IMR-90 (cell line): ENCODE results near the gene AHNAK.

ENCODE experiments used
- BHLHE40 ChIP-seq: fragments of 150-350 bp; IDR thresholded peaks from 2 replicates; pipeline ENCODE4 v1.6.1; 2016; ENCODE audit warnings: mild to moderate bottlenecking, low read depth, low read length
- CEBPB ChIP-seq: IDR thresholded peaks from 2 replicates; pipeline ENCODE4 v1.6.1; 2012; ENCODE audit warnings: low read depth, low read length, improper control_type of control experiment
- CTCF ChIP-seq: conservative IDR thresholded peaks from 2 replicates; pipeline ENCODE4 v1.5.1; 2012; ENCODE audit warnings: mild to moderate bottlenecking, low read depth, low read length, improper control_type of control experiment
- ELK1 ChIP-seq: fragments of 150-350 bp; IDR thresholded peaks from 2 replicates; pipeline ENCODE4 v1.6.1; 2016; ENCODE audit warnings: low read depth, mild to moderate bottlenecking, low read length, moderate library complexity, borderline replicate concordance
- FOS ChIP-seq: fragments of 150-350 bp; IDR thresholded peaks from 2 replicates; pipeline ENCODE4 v1.6.1; 2016; ENCODE audit warnings: low read depth, low read length
- MAZ ChIP-seq: IDR thresholded peaks from 2 replicates; pipeline ENCODE4 v1.6.1; 2012; ENCODE audit warnings: low read depth, mild to moderate bottlenecking, low read length, improper control_type of control experiment, moderate library complexity, borderline replicate concordance
- MXI1 ChIP-seq: IDR thresholded peaks from 2 replicates; pipeline ENCODE4 v1.6.1; 2012; ENCODE audit warnings: low read depth, mild to moderate bottlenecking, low read length, moderate library complexity, borderline replicate concordance
- NFE2L2 ChIP-seq: fragments of 150-350 bp; IDR thresholded peaks from 2 replicates; pipeline ENCODE4 v1.6.1; 2016; ENCODE audit warnings: low read depth, mild to moderate bottlenecking, low read length
- POLR2A ChIP-seq: IDR thresholded peaks from 2 replicates; pipeline ENCODE4 v1.6.1; 2012; ENCODE audit warnings: mild to moderate bottlenecking, low read depth, low read length
- RAD21 ChIP-seq: IDR thresholded peaks from 2 replicates; pipeline ENCODE4 v1.6.1; 2012; ENCODE audit warnings: low read length, improper control_type of control experiment
- RCOR1 ChIP-seq: IDR thresholded peaks from 2 replicates; pipeline ENCODE4 v1.6.1; 2012; ENCODE audit warnings: mild to moderate bottlenecking, low read length, improper control_type of control experiment; ENCODE audit not compliant: insufficient replicate concordance
- RFX5 ChIP-seq: IDR thresholded peaks from 2 replicates; pipeline ENCODE4 v1.8.0; 2012; ENCODE audit warnings: low read depth, mild to moderate bottlenecking, low read length, moderate library complexity

GRCh38 chr11:62459080-62459479, 87.5 kb downstream of the AHNAK start:
- TF ChIP-seq CEBPB = peak; percentile 80
- TF ChIP-seq CTCF = no peak
- TF ChIP-seq POLR2A = no peak
- no peak for TF ChIP-seq ELK1
- no peak for TF ChIP-seq RCOR1
- TF ChIP-seq MXI1 = no peak
- TF ChIP-seq MAZ = no peak
- no peak for TF ChIP-seq FOS
- TF ChIP-seq RAD21 = no peak
- TF ChIP-seq BHLHE40 = no peak
- no peak for TF ChIP-seq RFX5
- no peak for TF ChIP-seq NFE2L2
